ENCODE measurements around the gene FGF12. TPM values are rescaled to one million over a fixed set of nuclear protein-coding genes. Genes with fewer than 3 reads are reported as not detected.

The FGF12 gene
- total RNA-seq, 1 experiment from 2014 or later = 0.51 TPM

DNA sequence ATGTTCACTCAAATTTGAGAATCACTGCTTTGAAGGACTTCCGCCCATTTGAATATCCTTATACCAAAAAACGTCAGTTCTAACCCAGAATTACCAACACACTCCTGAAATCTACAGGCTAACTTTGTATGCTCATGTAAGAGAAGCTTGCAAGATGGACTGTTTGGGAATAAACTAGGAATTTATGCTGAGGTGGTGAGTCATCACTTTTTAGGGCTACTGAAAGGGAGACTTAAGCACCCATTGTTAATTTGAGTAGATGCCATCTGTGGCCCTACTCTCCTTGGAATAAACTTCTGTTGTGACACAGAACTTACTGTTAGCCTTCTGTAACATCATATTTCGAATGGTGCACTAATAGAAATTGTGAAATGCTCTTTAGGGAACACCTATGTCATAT lies 74.6 kb downstream of the FGF12 start:
- intact Hi-C loops (cut with micrococcal nuclease; ENCODE audit: unreplicated experiment) = no loop called here
- no TSS peak for BruUV-seq (replicated peaks)
- CTCF ChIA-PET = no interaction called here

DNA sequence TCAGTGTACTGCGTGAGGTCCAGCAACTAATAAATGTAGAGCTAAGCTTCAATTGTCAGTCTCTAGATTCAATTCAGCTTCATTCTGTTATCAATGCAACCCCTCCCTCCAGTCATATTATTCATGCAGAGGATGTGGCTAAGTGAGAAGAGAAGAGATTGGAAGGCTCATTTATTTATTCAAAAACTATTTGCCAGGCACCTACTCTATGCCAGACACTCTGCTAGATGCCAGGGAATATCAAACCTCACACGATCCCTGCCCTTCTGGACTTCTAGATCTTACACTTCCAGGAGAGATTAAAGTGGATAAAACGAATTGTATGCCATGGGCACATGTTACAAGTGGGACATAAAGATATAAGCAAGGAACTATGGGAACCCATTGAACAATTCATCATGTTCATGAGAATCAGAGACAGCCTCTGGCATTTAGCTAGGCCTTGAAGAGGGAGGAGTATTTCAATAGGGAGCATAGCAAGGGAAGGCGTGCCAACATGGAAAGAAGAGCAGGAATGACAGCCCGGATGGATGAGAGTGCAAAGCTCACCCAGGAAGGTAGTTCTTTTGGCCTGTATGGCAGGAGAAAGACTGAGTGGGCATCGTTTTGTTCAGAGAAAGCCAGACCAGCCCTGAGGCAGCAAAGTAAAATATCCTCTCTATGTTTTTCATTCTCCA lies 75.4 kb downstream of the FGF12 start:
- in situ Hi-C loops (cut with HindIII; ENCODE audit: low pct_unique_long_range_greater_than_20kb, low sequenced_read_pairs) (no loop called here), intact Hi-C loops (cut with micrococcal nuclease; ENCODE audit: unreplicated experiment) (no loop called here)
- Histone ChIP-seq H3K36me3 (ENCODE audit: control insufficient read depth, insufficient read depth, low read length) (no peaks in the 10 kb centered on the region), H3K9me3 (ENCODE audit: control insufficient read depth, insufficient read depth, low read depth, low read length) (no peaks in the 10 kb centered on the region), H3K27me3 (ENCODE audit: control insufficient read depth, insufficient read depth, low read length) (no peaks in the 10 kb centered on the region), H3K4me1 (ENCODE audit: control insufficient read depth, insufficient read depth, low read length) (no peaks in the 10 kb centered on the region), H3K27ac (ENCODE audit: low read length) (no peak overlapping the region), H3K4me3 (ENCODE audit: low read depth in 2 of 2, low read length in 2 of 2) (no peak overlapping the region)
- no TSS peak for BruUV-seq (replicated peaks)
- ChIA-PET CTCF (no interaction called here), POLR2A (no interaction called here)
- ATAC-seq = no peak
- DNase-seq (ENCODE audit: low read depth, low spot score) = no peak
- no peak for TF ChIP-seq SIN3A (IDR thresholded peaks at IDR 0.05; ENCODE audit: borderline replicate concordance, insufficient read depth, low read depth, low read length)
- no peak for TF ChIP-seq TCF7L2 (IDR thresholded peaks at IDR 0.05; ENCODE audit: low read depth, low read length)
- TF ChIP-seq, protein P1, sequence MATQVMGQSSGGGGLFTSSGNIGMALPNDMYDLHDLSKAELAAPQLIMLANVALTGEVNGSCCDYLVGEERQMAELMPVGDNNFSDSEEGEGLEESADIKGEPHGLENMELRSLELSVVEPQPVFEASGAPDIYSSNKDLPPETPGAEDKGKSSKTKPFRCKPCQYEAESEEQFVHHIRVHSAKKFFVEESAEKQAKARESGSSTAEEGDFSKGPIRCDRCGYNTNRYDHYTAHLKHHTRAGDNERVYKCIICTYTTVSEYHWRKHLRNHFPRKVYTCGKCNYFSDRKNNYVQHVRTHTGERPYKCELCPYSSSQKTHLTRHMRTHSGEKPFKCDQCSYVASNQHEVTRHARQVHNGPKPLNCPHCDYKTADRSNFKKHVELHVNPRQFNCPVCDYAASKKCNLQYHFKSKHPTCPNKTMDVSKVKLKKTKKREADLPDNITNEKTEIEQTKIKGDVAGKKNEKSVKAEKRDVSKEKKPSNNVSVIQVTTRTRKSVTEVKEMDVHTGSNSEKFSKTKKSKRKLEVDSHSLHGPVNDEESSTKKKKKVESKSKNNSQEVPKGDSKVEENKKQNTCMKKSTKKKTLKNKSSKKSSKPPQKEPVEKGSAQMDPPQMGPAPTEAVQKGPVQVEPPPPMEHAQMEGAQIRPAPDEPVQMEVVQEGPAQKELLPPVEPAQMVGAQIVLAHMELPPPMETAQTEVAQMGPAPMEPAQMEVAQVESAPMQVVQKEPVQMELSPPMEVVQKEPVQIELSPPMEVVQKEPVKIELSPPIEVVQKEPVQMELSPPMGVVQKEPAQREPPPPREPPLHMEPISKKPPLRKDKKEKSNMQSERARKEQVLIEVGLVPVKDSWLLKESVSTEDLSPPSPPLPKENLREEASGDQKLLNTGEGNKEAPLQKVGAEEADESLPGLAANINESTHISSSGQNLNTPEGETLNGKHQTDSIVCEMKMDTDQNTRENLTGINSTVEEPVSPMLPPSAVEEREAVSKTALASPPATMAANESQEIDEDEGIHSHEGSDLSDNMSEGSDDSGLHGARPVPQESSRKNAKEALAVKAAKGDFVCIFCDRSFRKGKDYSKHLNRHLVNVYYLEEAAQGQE (IDR thresholded peaks at IDR 0.05; ENCODE audit: insufficient read depth in 1 of 2, low read depth in 2 of 2, low read length in 1 of 2) = no peak
- TF ChIP-seq, protein P2, sequence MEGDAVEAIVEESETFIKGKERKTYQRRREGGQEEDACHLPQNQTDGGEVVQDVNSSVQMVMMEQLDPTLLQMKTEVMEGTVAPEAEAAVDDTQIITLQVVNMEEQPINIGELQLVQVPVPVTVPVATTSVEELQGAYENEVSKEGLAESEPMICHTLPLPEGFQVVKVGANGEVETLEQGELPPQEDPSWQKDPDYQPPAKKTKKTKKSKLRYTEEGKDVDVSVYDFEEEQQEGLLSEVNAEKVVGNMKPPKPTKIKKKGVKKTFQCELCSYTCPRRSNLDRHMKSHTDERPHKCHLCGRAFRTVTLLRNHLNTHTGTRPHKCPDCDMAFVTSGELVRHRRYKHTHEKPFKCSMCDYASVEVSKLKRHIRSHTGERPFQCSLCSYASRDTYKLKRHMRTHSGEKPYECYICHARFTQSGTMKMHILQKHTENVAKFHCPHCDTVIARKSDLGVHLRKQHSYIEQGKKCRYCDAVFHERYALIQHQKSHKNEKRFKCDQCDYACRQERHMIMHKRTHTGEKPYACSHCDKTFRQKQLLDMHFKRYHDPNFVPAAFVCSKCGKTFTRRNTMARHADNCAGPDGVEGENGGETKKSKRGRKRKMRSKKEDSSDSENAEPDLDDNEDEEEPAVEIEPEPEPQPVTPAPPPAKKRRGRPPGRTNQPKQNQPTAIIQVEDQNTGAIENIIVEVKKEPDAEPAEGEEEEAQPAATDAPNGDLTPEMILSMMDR (IDR thresholded peaks at IDR 0.05) = no peak
- no peak for TF ChIP-seq POLR2AphosphoS5 (IDR thresholded peaks at IDR 0.05; ENCODE audit: low read depth, low read length)

More for the DNA sequence above, 74.6 kb downstream of the FGF12 start:
- TF ChIP-seq, protein P2 (IDR thresholded peaks at IDR 0.05) = no peak
- TF ChIP-seq, protein P1 (IDR thresholded peaks at IDR 0.05; ENCODE audit: insufficient read depth in 1 of 2, low read depth in 2 of 2, low read length in 1 of 2) = no peak
- no peak for TF ChIP-seq TCF7L2 (IDR thresholded peaks at IDR 0.05; ENCODE audit: low read depth, low read length)
- DNase-seq (ENCODE audit: low read depth, low spot score) (no peak), ATAC-seq (no peak)
- no peak overlapping the region for H3K4me3 ChIP-seq (ENCODE audit: low read depth in 2 of 2, low read length in 2 of 2)
- H3K27ac ChIP-seq (ENCODE audit: low read length) = no peak overlapping the region
- in situ Hi-C loops (cut with HindIII; ENCODE audit: low pct_unique_long_range_greater_than_20kb, low sequenced_read_pairs) = no loop called here
- no peaks in the 10 kb centered on the region for H3K9me3 ChIP-seq (ENCODE audit: control insufficient read depth, insufficient read depth, low read depth, low read length)
- no peaks in the 10 kb centered on the region for H3K36me3 ChIP-seq (ENCODE audit: control insufficient read depth, insufficient read depth, low read length)
- H3K27me3 ChIP-seq (ENCODE audit: control insufficient read depth, insufficient read depth, low read length) = no peaks in the 10 kb centered on the region
- POLR2A ChIA-PET = no interaction called here
- no peaks in the 10 kb centered on the region for H3K4me1 ChIP-seq (ENCODE audit: control insufficient read depth, insufficient read depth, low read length)

Data from Panc1 (cell line).